GM12873 (cell line): ENCODE measurements around the gene CD177.

Experiments used
- CTCF ChIP-seq: IDR thresholded peaks from 2 replicates; pipeline ENCODE4 v1.5.1; 2012; ENCODE audit warnings: low read depth, mild to moderate bottlenecking, moderate library complexity, low read length, control low read depth; ENCODE audit not compliant: insufficient read depth; ENCODE audit errors: missing control alignments

Gene CD177

GRCh38 chr19:43329989-43330388 is 23.5 kb upstream of the CD177 start:
- no peak for TF ChIP-seq CTCF

- no peak for TF ChIP-seq CTCF
Observed at GRCh38 chr19:43330726-43331434, 22.6 kb upstream of the CD177 start.

GRCh38 chr19:43331435-43332010 is 22.0 kb upstream of the CD177 start:
- TF ChIP-seq CTCF: no peak

GRCh38 chr19:43332058-43332922 is 21.2 kb upstream of the CD177 start:
- TF ChIP-seq CTCF: no peak

GRCh38 chr19:43337737-43338136 is 15.7 kb upstream of the CD177 start:
- no peak for TF ChIP-seq CTCF

GRCh38 chr19:43338530-43338929 is 15.0 kb upstream of the CD177 start:
- TF ChIP-seq CTCF: no peak
